HG02623 (cell line): ENCODE data around the gene ADGRF4.

ENCODE experiments used
- ATAC-seq: cut with Tn5 transposase; IDR thresholded peaks from one replicate; pipeline ENCODE4 v1.9.1; 2021; ENCODE audit warnings: moderate library complexity; ENCODE audit not compliant: unreplicated experiment

ADGRF4 gene, protein sequence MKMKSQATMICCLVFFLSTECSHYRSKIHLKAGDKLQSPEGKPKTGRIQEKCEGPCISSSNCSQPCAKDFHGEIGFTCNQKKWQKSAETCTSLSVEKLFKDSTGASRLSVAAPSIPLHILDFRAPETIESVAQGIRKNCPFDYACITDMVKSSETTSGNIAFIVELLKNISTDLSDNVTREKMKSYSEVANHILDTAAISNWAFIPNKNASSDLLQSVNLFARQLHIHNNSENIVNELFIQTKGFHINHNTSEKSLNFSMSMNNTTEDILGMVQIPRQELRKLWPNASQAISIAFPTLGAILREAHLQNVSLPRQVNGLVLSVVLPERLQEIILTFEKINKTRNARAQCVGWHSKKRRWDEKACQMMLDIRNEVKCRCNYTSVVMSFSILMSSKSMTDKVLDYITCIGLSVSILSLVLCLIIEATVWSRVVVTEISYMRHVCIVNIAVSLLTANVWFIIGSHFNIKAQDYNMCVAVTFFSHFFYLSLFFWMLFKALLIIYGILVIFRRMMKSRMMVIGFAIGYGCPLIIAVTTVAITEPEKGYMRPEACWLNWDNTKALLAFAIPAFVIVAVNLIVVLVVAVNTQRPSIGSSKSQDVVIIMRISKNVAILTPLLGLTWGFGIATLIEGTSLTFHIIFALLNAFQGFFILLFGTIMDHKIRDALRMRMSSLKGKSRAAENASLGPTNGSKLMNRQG

DNA sequence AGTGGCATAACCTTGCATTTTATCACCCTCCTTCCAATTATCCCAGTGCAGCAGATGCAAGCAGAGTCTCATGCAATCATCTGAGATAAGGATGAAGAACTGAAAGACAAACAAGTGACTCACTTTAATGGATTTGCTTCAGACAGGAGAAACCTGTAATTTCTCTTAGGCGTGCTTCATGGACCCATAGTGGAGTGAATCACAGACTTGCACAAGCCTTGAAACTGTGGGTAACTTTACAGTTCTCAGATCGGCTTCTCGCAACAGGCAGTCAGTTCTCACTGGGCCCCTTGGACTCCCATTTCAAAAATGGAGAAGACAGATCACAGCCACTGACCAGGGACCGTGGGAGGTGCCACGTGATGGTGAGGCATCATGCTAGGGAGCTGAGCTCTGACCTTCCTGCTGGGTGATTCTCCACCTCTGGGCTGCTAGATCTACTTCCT, at the start of gene ADGRF4:
Gene ADGRF4, plus strand, starts transcription at position 239 of the 446 bp plus-strand sequence. CDS start 8,666 bp downstream, outside the sequence.
- no peak for ATAC-seq

DNA sequence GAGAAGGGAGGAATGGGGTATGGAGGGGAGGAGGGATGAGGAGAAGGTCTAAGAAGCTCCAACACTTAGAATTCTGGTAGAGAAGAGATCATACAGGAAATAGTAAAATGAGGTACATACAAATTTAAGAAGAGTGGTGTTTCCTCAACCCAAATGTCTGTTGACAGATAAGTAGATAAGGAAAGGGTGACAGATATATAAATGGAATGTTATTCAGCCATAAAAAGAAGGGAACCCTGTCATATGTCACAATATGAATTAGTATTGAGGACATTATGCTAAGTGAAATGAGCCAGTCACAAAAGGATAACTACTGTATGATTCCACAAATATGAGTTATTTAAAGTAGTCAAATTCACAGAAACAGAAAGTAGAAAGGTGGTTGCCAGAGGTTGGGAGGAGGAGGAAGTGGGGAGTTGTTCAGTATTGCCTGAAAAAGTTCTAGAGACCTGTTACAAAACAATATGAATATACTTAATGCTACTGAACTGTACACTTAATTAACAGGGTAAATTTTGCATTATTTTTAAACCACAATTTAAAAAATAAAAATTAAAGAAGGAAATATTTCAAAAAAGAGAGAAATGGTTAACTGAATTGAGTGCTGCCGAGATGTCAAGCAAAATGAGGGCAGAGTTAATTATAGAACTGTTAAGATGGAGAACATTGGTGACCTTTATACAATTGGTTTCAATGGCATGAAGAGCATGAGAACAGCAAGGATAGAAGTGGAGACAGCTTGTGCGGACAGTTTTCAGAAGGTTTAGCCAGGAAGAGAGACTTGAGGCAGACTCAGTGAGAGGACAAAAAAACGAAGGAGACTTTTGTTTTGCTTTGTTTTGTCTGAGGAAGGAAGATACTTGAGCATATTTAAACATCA, 47.6 kb upstream of the ADGRF4 start:
- ATAC-seq: no peak

DNA sequence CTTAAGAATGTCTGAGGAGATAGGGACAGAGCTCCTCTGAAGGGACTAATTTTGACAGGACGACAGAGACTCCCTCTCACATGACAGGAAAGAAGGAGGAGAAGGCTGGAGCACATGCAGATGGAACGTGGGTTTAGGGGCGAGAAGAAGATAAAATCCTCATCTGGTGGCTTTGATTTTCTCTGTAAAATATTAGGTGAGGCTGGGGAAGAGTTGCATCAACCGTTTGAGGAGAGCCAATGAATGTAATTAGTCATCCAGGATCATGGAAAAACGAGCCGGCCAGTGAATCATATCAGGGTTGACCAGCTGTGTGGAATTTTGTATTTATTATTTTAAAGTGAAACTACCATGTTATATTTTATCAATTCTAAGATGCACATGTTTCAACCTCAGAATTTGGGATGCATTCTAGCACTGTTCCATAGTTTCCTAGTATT, 46.9 kb upstream of the ADGRF4 start:
- no peak for ATAC-seq

- no peak for ATAC-seq
Measured at GRCh38 chr6:47653706-47654105, 44.7 kb upstream of the ADGRF4 start.

- no peak for ATAC-seq
Measured at GRCh38 chr6:47654255-47654654, 44.1 kb upstream of the ADGRF4 start.

GRCh38 chr6:47655719-47656595, 42.4 kb upstream of the ADGRF4 start:
- ATAC-seq: no peak

GRCh38 chr6:47661960-47662359, 36.4 kb upstream of the ADGRF4 start:
- no peak for ATAC-seq

DNA sequence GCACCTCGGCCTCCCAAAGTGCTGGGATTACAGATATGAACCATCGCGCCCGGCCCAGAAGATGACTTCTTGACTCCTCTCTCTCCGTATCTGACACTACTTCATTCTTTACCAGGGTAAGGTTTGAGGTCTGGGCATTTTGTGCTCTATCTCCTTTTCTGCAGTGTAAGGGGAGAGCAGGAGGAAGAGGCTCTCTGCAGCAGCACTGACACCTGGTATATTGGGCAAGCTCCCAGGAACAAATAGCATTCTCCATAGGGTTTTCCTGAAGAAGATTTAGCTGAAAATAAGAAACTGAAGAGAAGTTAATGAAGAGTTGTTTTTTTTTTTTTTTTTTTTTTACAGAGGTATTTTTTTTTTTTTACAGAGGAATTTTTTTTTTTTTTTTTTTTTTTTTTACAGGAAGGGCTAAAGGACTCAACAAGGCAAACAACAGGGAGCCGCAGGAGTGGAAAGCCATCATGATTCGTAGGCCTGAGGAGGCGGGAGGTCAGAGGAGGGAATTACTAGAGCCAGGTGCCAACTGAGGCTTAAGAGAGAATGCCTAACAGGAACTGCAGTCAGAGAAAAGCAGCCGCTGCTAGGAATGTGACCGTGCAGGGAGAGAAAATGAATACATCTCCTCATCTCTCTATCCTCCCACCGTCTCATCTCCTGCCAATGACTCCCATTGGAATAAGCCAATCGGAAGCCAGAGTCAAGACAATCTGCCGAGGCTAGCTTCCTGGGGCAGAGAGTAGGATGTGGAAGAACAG, 34.7 kb upstream of the ADGRF4 start:
- no peak for ATAC-seq

GRCh38 chr6:47665112-47665511, 33.3 kb upstream of the ADGRF4 start:
- no peak for ATAC-seq

DNA sequence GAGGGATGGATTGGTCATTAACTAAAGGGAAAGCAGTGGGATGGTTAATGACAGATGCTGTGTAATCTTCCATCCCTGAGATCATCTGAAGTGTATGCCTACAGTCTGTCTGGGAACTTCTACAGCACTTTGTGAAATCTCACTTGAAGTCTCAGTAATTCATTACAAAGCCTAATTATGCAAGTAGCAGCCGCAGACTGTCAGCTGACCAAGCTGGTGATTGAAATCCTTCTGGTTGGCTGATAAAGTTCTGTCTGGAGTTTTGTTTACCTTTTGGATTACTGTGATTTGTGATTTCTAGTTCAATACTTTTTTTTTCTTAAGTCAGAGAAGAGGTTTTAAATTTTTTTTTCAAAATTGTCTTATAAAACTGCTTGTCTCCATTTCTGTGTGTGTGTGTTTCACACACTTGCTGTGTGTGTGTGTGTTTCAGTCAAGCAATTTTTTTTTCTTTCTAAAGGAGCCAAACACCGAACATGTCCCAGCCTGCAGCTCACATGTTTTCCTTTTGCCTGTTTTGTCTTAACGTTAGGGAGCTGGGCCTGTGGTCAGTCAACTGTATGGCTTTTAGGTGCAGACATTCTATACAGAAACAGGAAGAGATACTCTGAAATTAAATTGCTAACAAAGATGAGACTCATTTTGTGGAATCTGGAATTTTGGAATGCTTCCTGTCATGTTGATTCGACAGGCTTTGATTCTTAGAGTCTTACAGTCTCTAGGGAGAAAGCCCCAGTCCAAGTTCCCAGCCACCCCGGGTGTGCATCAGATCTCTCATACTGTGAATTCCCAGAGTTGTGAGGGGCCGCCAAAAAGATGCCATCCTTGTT, 28.5 kb upstream of the ADGRF4 start:
- no peak for ATAC-seq

- no peak for ATAC-seq
Measured at GRCh38 chr6:47670851-47671250, 27.5 kb upstream of the ADGRF4 start.

- no peak for ATAC-seq
Measured at GRCh38 chr6:47671777-47672176, 26.6 kb upstream of the ADGRF4 start.

- no peak for ATAC-seq
Measured at GRCh38 chr6:47672816-47673215, 25.6 kb upstream of the ADGRF4 start.

DNA sequence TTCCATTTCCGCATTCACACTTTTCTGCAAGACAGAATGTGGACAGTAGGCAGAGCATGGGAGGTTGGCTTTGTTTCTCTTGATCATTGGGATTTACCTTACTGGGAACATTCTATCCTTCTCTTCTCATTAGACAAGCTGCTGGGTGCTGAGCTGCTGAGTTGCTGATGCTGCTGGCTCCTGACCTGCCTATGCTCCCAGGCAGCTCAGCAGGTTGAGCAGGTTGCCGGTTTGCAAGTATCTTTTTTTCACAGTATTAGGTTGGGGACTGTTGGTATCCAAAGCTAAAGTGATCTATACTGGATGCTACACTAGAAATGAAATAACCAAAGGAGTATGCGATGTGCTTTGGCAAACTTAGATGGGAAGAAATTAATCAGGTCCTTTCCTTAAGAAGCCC, 23.7 kb upstream of the ADGRF4 start:
- no peak for ATAC-seq

DNA sequence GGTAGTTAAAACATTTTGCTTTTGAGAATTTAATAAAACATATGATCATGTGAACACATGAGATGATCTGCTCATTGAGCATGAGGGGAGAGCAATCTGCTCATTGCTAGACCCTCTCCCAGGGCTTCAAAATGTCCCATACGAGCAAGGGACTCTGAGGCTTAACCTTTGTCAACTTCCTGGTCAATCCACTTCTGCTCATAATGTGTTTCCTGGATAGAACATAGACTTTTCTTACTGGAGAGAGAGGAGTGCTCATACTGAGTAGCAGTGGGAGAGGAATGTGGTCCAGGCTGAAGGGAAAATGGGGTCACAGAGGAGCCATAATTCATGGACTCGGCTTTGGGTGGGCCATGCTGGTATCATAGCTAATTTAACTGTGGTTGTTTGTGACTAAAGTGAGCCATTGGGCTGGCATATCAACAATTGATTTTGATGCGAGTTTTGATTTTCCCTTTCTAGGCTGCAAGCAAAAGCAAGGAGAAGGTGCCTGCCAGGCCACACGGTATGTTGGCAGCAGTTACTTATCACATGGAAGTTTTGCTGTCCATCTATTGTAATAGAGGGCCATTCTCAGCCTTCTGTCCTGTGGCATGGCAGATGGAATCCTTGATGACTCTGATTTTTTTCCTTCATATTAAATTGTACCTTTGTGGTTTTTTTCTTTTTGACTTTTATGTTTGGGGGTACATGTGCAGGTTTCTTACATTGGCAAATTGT, 20.8 kb upstream of the ADGRF4 start:
- no peak for ATAC-seq

DNA sequence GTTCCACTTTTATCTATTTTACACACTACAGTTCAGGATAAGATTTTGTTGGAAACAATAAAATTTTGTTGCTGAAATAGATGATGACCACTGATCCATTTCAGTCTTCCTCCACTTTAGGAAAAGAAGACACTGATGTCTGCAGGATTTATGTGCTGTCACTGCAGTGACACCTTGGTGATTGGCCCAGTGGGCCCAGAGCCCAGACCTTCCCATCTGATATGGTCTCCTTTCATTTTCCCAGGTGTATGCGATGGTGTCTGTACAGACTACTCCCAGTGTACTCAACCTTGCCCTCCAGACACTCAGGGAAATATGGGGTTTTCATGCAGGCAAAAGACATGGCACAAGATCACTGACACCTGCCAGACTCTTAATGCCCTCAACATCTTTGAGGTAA, 19.6 kb upstream of the ADGRF4 start:
- ATAC-seq: no peak

DNA sequence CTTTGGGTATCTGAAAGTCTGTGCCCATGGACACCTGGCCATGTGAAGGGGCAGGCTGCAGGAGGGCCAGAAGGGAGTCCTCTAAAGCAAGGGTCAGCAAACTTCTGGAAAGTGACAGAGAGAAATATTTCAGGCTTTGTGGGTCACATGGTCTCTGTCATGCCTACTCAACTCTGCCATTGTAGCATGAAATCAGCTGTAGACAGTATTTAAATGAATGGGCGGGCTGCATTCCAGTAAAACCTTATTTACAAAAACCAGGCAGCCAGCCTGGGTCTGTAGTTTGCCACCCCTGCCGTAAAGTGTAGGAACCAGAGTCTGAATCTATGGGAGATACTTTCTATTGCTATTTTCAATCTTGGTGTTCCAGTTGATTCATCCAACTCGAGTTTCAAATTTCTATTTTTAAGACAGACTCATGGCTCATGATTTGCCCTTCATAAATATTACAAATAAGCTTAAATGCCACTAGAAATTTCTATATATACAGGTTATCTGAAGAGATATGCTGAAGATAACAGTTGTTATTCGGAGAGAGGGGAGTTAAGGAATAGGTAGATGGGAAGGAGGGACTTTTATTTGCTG, 19.0 kb upstream of the ADGRF4 start:
- no peak for ATAC-seq

DNA sequence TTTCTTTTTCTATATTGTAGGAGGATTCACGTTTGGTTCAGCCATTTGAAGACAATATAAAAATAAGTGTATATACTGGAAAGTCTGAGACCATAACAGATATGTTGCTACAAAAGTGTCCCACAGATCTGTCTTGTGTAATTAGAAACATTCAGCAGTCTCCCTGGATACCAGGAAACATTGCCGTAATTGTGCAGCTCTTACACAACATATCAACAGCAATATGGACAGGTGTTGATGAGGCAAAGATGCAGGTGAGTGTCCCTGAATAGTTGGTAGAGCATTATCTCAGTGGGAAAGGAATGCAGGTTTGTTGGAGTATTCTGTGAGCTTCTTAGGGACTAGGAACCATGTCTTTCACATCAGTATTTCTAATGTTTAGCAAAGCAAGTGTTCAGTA, 18.3 kb upstream of the ADGRF4 start:
- ATAC-seq: no peak
